ENCODE results near the gene HELZ2.

DNA sequence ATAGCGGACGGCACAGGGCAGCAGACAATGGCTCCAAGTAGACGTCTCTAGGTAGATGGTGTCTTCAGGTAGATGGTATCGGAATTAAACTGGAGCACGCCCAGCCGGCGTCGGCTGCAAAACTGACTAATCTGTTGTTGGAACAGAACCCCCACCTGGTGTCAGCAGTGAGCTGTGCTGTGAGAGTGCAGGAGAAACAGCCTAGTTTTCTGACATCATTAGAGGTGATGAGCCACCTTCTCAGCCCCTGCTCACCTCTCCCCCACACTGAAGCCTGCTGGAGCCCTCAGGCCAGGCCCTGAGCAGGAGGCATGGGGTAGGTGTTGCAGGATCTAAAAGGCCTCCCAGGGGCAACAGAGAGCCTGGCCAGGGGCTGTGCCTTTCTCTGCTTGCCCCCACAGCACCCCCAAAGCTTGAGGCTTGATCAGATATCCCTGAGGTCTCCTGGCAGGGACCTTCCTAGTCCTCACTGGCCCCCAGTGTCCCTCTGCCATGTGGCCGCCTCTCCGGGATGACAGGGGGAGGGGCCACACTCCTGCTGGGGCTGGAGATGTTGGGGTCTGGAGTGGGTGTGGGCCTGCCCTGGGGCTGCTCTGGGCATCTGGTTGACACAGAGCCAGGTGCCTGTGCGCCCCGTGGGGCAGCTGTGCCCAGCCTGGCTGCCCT, 6.9 kb upstream of the HELZ2 start:
- TF ChIP-seq, protein P1, sequence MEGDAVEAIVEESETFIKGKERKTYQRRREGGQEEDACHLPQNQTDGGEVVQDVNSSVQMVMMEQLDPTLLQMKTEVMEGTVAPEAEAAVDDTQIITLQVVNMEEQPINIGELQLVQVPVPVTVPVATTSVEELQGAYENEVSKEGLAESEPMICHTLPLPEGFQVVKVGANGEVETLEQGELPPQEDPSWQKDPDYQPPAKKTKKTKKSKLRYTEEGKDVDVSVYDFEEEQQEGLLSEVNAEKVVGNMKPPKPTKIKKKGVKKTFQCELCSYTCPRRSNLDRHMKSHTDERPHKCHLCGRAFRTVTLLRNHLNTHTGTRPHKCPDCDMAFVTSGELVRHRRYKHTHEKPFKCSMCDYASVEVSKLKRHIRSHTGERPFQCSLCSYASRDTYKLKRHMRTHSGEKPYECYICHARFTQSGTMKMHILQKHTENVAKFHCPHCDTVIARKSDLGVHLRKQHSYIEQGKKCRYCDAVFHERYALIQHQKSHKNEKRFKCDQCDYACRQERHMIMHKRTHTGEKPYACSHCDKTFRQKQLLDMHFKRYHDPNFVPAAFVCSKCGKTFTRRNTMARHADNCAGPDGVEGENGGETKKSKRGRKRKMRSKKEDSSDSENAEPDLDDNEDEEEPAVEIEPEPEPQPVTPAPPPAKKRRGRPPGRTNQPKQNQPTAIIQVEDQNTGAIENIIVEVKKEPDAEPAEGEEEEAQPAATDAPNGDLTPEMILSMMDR (IDR thresholded peaks at IDR 0.05): peak in 5 of 6 experiments; percentile 21 to 71 (median 62)
- TF ChIP-seq POLR2A (IDR thresholded peaks at IDR 0.05): no peak
